HepG2 (cell line): ENCODE results near the gene HELZ2. TPM values are rescaled to one million over a fixed set of nuclear protein-coding genes. Genes with fewer than 3 reads are reported as not detected.

Source experiments
- ATRX ChIP-seq: sonication (generic); formaldehyde crosslinking; IDR thresholded peaks from 2 replicates; pipeline ENCODE4 v1.4.0; 2020; ENCODE audit warnings: missing genetic modification reagents, borderline replicate concordance
- FOXO1 ChIP-seq: sonication (generic); formaldehyde crosslinking; IDR thresholded peaks from 2 replicates; pipeline ENCODE4 v1.4.0; 2020; ENCODE audit warnings: missing genetic modification reagents
- GFI1 ChIP-seq: sonication (generic); formaldehyde crosslinking; IDR thresholded peaks from 2 replicates; pipeline ENCODE4 v1.5.0; 2020; ENCODE audit warnings: missing genetic modification reagents, mild to moderate bottlenecking, borderline replicate concordance
- IRX3 ChIP-seq: sonication (generic); formaldehyde crosslinking; IDR thresholded peaks from 2 replicates; pipeline ENCODE4 v1.8.1; 2023; ENCODE audit warnings: mild to moderate bottlenecking, low read depth, missing genetic modification reagents, borderline replicate concordance
- JDP2 ChIP-seq: sonication (generic); formaldehyde crosslinking; IDR thresholded peaks from 2 replicates; pipeline ENCODE4 v1.8.1; 2022; ENCODE audit warnings: missing genetic modification reagents, borderline replicate concordance
- SAP130 ChIP-seq: IDR thresholded peaks from 2 replicates; pipeline ENCODE4 v1.6.1; 2016; ENCODE audit warnings: low read depth
- TBX3 ChIP-seq: fragments of 450-650 bp; IDR thresholded peaks from 2 replicates; pipeline ENCODE4 v1.6.1; 2017; ENCODE audit warnings: antibody characterized with exemption, mild to moderate bottlenecking, inconsistent platforms, borderline replicate concordance
- TOE1 ChIP-seq: sonication (generic); formaldehyde crosslinking; IDR thresholded peaks from 2 replicates; pipeline ENCODE4 v1.4.0; 2020; ENCODE audit warnings: mild to moderate bottlenecking, missing genetic modification reagents
- ZNF121 ChIP-seq: sonication (generic); formaldehyde crosslinking; IDR thresholded peaks from 2 replicates; pipeline ENCODE4 v1.5.0; 2020; ENCODE audit warnings: mild to moderate bottlenecking, missing genetic modification reagents
- ZNF354B ChIP-seq: sonication (generic); formaldehyde crosslinking; IDR thresholded peaks from 2 replicates; pipeline ENCODE4 v1.8.0; 2022; ENCODE audit warnings: mild to moderate bottlenecking, missing genetic modification reagents
- ZNF619 ChIP-seq: sonication (generic); formaldehyde crosslinking; IDR thresholded peaks from 2 replicates; pipeline ENCODE4 v1.4.0; 2020; ENCODE audit warnings: mild to moderate bottlenecking, missing genetic modification reagents
- polyA plus RNA-seq, 8 experiments: library from polyadenylated mRNA; depleted of rRNA in 3 of 8; stranded (reverse) in 7 of 8; unstranded in 1 of 8; fragments of >200 nt; fragmentation: Illumina TruSeq in 4 of 8; extraction: Trizol in 4 of 8; gene quantifications; 2 replicates each; pipeline versions ENCODE4 v1.2.1 to v1.2.3, GENCODE V29; 2011 to 2016; ENCODE audit warnings: low read depth in 4 of 8, missing spikeins in 1 of 8, mixed read lengths in 1 of 8; ENCODE audit not compliant: insufficient read depth in 1 of 8
- total RNA-seq, 5 experiments: library from RNA; depleted of rRNA; stranded (reverse); fragments of >200 nt; fragmentation: Illumina TruSeq; extraction: Trizol; gene quantifications; 2 replicates each; pipeline ENCODE4 v1.2.3, GENCODE V29; 2016; ENCODE audit warnings: low read depth in 1 of 5
- TF ChIP-seq, protein P1 (sequence below): sonication (generic); formaldehyde crosslinking; IDR thresholded peaks from 2 replicates; pipeline ENCODE4 v1.5.0; 2020; ENCODE audit warnings: mild to moderate bottlenecking, missing genetic modification reagents, borderline replicate concordance
- TF ChIP-seq, protein P2 (sequence below): IDR thresholded peaks from 2 replicates; pipeline ENCODE4 v1.6.1; 2016; ENCODE audit warnings: low read depth, control low read depth
- TF ChIP-seq, protein P3 (sequence below): sonication (generic); formaldehyde crosslinking; IDR thresholded peaks from 2 replicates; pipeline ENCODE4 v1.8.0; 2022; ENCODE audit warnings: missing genetic modification reagents, mild to moderate bottlenecking, borderline replicate concordance

The HELZ2 gene
- total and polyA plus RNA-seq, 2 of the 13 experiments (the other 11 are each of a cell fraction or from before 2014, with no cell fraction given): 9.6 to 10.1 TPM

DNA sequence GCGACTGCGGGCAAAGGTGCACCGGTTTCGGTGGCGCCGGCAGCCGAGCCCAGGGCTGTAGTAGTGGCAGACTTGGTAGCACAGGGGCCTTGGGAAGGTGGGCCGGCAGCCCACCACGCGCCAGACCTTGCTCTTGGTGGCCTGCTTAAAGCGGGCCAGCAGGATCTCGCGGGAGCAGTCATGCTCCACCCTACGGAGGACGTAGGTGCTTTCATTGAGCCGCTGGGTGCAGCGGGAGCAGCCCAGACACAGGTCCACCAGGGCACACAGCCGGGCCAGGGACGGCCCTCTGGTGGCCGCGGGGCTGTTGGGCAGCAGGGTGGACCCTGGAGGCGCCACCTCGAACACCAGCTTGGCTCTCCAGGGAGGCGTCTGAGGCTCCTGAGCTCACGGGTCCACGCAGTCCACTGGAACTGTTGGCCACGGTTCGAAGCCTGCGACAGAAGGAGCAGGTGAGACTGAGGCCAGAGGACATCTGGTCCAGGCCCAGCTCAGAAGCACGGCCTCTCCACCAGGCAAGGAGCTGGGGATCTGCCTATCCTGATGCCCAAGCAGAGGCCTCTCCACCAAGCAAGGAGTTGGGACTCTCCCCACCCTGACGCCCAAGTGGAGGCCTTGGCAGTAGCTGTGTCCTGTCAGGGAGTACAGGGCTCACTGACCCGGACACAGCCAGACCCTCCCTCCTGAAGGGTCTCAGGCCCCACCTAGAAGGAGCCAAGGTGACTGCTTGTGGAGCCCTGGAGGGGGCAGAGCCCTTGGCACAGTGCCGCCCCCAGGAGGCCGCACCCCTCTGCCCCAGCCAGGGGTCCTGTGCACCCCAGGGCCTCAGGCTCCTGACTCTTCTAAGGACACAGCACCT is 1.0 kb downstream of the HELZ2 start (continued):
- TF ChIP-seq, protein P1, sequence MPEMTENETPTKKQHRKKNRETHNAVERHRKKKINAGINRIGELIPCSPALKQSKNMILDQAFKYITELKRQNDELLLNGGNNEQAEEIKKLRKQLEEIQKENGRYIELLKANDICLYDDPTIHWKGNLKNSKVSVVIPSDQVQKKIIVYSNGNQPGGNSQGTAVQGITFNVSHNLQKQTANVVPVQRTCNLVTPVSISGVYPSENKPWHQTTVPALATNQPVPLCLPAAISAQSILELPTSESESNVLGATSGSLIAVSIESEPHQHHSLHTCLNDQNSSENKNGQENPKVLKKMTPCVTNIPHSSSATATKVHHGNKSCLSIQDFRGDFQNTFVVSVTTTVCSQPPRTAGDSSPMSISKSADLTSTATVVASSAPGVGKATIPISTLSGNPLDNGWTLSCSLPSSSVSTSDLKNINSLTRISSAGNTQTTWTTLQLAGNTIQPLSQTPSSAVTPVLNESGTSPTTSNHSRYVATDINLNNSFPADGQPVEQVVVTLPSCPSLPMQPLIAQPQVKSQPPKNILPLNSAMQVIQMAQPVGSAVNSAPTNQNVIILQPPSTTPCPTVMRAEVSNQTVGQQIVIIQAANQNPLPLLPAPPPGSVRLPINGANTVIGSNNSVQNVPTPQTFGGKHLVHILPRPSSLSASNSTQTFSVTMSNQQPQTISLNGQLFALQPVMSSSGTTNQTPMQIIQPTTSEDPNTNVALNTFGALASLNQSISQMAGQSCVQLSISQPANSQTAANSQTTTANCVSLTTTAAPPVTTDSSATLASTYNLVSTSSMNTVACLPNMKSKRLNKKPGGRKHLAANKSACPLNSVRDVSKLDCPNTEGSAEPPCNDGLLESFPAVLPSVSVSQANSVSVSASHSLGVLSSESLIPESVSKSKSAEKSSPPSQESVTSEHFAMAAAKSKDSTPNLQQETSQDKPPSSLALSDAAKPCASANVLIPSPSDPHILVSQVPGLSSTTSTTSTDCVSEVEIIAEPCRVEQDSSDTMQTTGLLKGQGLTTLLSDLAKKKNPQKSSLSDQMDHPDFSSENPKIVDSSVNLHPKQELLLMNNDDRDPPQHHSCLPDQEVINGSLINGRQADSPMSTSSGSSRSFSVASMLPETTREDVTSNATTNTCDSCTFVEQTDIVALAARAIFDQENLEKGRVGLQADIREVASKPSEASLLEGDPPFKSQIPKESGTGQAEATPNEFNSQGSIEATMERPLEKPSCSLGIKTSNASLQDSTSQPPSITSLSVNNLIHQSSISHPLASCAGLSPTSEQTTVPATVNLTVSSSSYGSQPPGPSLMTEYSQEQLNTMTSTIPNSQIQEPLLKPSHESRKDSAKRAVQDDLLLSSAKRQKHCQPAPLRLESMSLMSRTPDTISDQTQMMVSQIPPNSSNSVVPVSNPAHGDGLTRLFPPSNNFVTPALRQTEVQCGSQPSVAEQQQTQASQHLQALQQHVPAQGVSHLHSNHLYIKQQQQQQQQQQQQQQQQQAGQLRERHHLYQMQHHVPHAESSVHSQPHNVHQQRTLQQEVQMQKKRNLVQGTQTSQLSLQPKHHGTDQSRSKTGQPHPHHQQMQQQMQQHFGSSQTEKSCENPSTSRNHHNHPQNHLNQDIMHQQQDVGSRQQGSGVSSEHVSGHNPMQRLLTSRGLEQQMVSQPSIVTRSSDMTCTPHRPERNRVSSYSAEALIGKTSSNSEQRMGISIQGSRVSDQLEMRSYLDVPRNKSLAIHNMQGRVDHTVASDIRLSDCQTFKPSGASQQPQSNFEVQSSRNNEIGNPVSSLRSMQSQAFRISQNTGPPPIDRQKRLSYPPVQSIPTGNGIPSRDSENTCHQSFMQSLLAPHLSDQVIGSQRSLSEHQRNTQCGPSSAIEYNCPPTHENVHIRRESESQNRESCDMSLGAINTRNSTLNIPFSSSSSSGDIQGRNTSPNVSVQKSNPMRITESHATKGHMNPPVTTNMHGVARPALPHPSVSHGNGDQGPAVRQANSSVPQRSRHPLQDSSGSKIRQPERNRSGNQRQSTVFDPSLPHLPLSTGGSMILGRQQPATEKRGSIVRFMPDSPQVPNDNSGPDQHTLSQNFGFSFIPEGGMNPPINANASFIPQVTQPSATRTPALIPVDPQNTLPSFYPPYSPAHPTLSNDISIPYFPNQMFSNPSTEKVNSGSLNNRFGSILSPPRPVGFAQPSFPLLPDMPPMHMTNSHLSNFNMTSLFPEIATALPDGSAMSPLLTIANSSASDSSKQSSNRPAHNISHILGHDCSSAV (CRISPR knock-in tag): no peak
- TF ChIP-seq IRX3 (CRISPR knock-in tag) (no peak), JDP2 (no peak), TBX3 (no peak), ATRX (CRISPR knock-in tag) (no peak), GFI1 (no peak), ZNF354B (CRISPR knock-in tag) (no peak), ZNF619 (CRISPR knock-in tag) (0 out of 2 replicates have a peak, but pooled peaks have one; percentile 23), FOXO1 (CRISPR knock-in tag) (peak; percentile 41; the same call in 1 of the 2 replicates), ZNF121 (no peak), TOE1 (CRISPR knock-in tag) (no peak), SAP130 (0 out of 2 replicates have a peak, but pooled peaks have one; percentile 18)
- TF ChIP-seq, protein P2, sequence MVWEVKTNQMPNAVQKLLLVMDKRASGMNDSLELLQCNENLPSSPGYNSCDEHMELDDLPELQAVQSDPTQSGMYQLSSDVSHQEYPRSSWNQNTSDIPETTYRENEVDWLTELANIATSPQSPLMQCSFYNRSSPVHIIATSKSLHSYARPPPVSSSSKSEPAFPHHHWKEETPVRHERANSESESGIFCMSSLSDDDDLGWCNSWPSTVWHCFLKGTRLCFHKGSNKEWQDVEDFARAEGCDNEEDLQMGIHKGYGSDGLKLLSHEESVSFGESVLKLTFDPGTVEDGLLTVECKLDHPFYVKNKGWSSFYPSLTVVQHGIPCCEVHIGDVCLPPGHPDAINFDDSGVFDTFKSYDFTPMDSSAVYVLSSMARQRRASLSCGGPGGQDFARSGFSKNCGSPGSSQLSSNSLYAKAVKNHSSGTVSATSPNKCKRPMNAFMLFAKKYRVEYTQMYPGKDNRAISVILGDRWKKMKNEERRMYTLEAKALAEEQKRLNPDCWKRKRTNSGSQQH (CRISPR knock-in tag): no peak; the same call in 1 of the 2 replicates
- TF ChIP-seq, protein P3, sequence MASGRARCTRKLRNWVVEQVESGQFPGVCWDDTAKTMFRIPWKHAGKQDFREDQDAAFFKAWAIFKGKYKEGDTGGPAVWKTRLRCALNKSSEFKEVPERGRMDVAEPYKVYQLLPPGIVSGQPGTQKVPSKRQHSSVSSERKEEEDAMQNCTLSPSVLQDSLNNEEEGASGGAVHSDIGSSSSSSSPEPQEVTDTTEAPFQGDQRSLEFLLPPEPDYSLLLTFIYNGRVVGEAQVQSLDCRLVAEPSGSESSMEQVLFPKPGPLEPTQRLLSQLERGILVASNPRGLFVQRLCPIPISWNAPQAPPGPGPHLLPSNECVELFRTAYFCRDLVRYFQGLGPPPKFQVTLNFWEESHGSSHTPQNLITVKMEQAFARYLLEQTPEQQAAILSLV: peak; percentile 75; the same call in 1 of the 2 replicates
